Neural progenitor cell (in vitro differentiated cells): ENCODE measurements around the gene MAP3K13. TPM values are rescaled to one million over a fixed set of nuclear protein-coding genes. Genes with fewer than 3 reads are reported as not detected.

Experiments used
- DNase-seq: peaks from one replicate; pipeline ENCODE4 v3.0.0-alpha.2; 2016; ENCODE audit warnings: low spot score
- H2AFZ ChIP-seq: fragments of 200-600 bp; sonication (generic); replicated peaks from 2 replicates; pipeline ENCODE4 v1.6.1; 2016; ENCODE audit warnings: antibody characterized with exemption
- H3F3A ChIP-seq: fragments of 200-600 bp; sonication (generic); 2 replicates; pipeline ENCODE4 v1.6.1; 2016; ENCODE audit warnings: antibody characterized with exemption, low read depth
- H3K27ac ChIP-seq: fragments of 200-600 bp; sonication (generic); 2 replicates; pipeline ENCODE4 v1.5.1; 2016; ENCODE audit warnings: mild to moderate bottlenecking
- H3K27me3 ChIP-seq: fragments of 200-600 bp; sonication (generic); 2 replicates; pipeline ENCODE4 v1.6.1; 2016; ENCODE audit warnings: mild to moderate bottlenecking, moderate library complexity
- H3K36me3 ChIP-seq: fragments of 200-600 bp; sonication (generic); 2 replicates; pipeline ENCODE4 v1.5.1; 2016
- H3K4me1 ChIP-seq: fragments of 200-600 bp; sonication (generic); 2 replicates; pipeline ENCODE4 v1.6.1; 2016; ENCODE audit warnings: mixed run types
- H3K4me2 ChIP-seq: fragments of 200-600 bp; sonication (generic); 2 replicates; pipeline ENCODE4 v1.6.1; 2016
- H3K4me3 ChIP-seq: fragments of 200-600 bp; sonication (generic); 2 replicates; pipeline ENCODE4 v1.5.1; 2016
- H3K79me2 ChIP-seq: fragments of 200-600 bp; sonication (generic); 2 replicates; pipeline ENCODE4 v1.6.1; 2016; ENCODE audit warnings: low read depth
- H3K9ac ChIP-seq: fragments of 200-600 bp; sonication (generic); 2 replicates; pipeline ENCODE4 v1.6.1; 2016
- H3K9me3 ChIP-seq: fragments of 200-600 bp; sonication (generic); 2 replicates; pipeline ENCODE4 v1.5.1; 2016; ENCODE audit warnings: low read depth
- H4K20me1 ChIP-seq: fragments of 200-600 bp; sonication (generic); 2 replicates; pipeline ENCODE4 v1.6.1; 2016; ENCODE audit warnings: low read depth
- H3K27ac Mint-ChIP-seq: 3 replicates; pipeline ENCODE4 v1.8.0; 2021; ENCODE audit warnings: mixed read lengths
- H3K27me3 Mint-ChIP-seq: 2 replicates; pipeline ENCODE4 v1.8.0; 2022; ENCODE audit warnings: low read depth, mild to moderate bottlenecking, inconsistent platforms, moderate library complexity, mixed read lengths; ENCODE audit not compliant: insufficient read depth
- H3K36me3 Mint-ChIP-seq: 3 replicates; pipeline ENCODE4 v1.8.0; 2021; ENCODE audit warnings: mixed read lengths
- H3K4me1 Mint-ChIP-seq: 3 replicates; pipeline ENCODE4 v1.8.0; 2021; ENCODE audit warnings: mixed read lengths
- H3K4me3 Mint-ChIP-seq: 3 replicates; pipeline ENCODE4 v1.8.0; 2021; ENCODE audit warnings: mild to moderate bottlenecking, moderate library complexity, mixed read lengths
- H3K9me3 Mint-ChIP-seq: 3 replicates; pipeline ENCODE4 v1.8.0; 2020; ENCODE audit warnings: mixed read lengths
- CTCF ChIP-seq: fragments of 200-600 bp; sonication (generic); IDR thresholded peaks from 2 replicates; pipeline ENCODE4 v1.5.1; 2017; ENCODE audit warnings: antibody characterized with exemption, mild to moderate bottlenecking
- EZH2 ChIP-seq: fragments of 200-600 bp; sonication (generic); IDR thresholded peaks from 2 replicates; pipeline ENCODE4 v1.6.1; 2017; ENCODE audit warnings: antibody characterized with exemption, mild to moderate bottlenecking, moderate library complexity
- EZH2phosphoT487 ChIP-seq: fragments of 200-600 bp; sonication (generic); IDR thresholded peaks from 2 replicates; pipeline ENCODE4 v1.6.1; 2017; ENCODE audit warnings: antibody characterized with exemption
- total RNA-seq: library from RNA; depleted of rRNA; stranded (reverse); fragments of >200 nt; gene quantifications from 2 replicates; pipeline ENCODE4 v1.2.3, GENCODE V29; 2015; ENCODE audit warnings: low replicate concordance

MAP3K13 gene
- total RNA-seq, 1 donor from 2014 or later = 34.6 TPM

- Histone ChIP-seq H3K4me3 (no peak overlapping the region), H2AFZ (no peak overlapping the region), H3K9ac (no peak overlapping the region), H3K4me1 (no peaks in the 10 kb centered on the region), H3K4me2 (no peak overlapping the region), H3K27ac (no peak overlapping the region), H3F3A (no peaks in the 10 kb centered on the region), H4K20me1 (no peaks in the 10 kb centered on the region), H3K79me2 (no peaks in the 10 kb centered on the region), H3K36me3 (no peaks in the 10 kb centered on the region), H3K9me3 (no peaks in the 10 kb centered on the region), H3K27me3 (no peaks in the 10 kb centered on the region)
- no peak overlapping the region for H3K27ac Mint-ChIP-seq
- H3K4me3 Mint-ChIP-seq = no peak overlapping the region
- peaks cover under 1% of the 10 kb centered on the region for H3K27me3 Mint-ChIP-seq
- no peaks in the 10 kb centered on the region for H3K36me3 Mint-ChIP-seq
- no peak for DNase-seq
- TF ChIP-seq EZH2phosphoT487 (no peak), EZH2 (no peak), CTCF (no peak)
- no peaks in the 10 kb centered on the region for H3K4me1 Mint-ChIP-seq
- H3K9me3 Mint-ChIP-seq = no peaks in the 10 kb centered on the region
These were observed 42.0 kb upstream of the MAP3K13 start for GRCh38 chr3:185320949-185321348.

GRCh38 chr3:185322101-185322719 lies 40.7 kb upstream of the MAP3K13 start:
- TF ChIP-seq CTCF = no peak
- TF ChIP-seq EZH2 = no peak
- TF ChIP-seq EZH2phosphoT487 = no peak
- H3K9me3 Mint-ChIP-seq = no peaks in the 10 kb centered on the region

GRCh38 chr3:185325946-185326791 lies 36.8 kb upstream of the MAP3K13 start:
- no peak overlapping the region for H3K9ac ChIP-seq

More at GRCh38 chr3:185322101-185322719, 40.7 kb upstream of the MAP3K13 start:
- Histone ChIP-seq H4K20me1 (no peaks in the 10 kb centered on the region), H2AFZ (no peak overlapping the region), H3K27ac (no peak overlapping the region), H3K9me3 (no peaks in the 10 kb centered on the region), H3F3A (no peaks in the 10 kb centered on the region), H3K36me3 (no peaks in the 10 kb centered on the region), H3K27me3 (no peaks in the 10 kb centered on the region), H3K4me3 (no peak overlapping the region), H3K4me1 (no peaks in the 10 kb centered on the region), H3K4me2 (no peak overlapping the region), H3K9ac (no peak overlapping the region), H3K79me2 (no peaks in the 10 kb centered on the region)
- no peak overlapping the region for H3K27ac Mint-ChIP-seq
- no peaks in the 10 kb centered on the region for H3K36me3 Mint-ChIP-seq
- DNase-seq = no peak
- H3K4me3 Mint-ChIP-seq = no peak overlapping the region
- H3K4me1 Mint-ChIP-seq = no peaks in the 10 kb centered on the region
- H3K27me3 Mint-ChIP-seq = peaks cover 2% of the 10 kb centered on the region

More at GRCh38 chr3:185325946-185326791, 36.8 kb upstream of the MAP3K13 start:
- no peaks in the 10 kb centered on the region for H3K36me3 Mint-ChIP-seq
- no peak for DNase-seq
- no peak overlapping the region for H3K27ac Mint-ChIP-seq
- H3K27me3 Mint-ChIP-seq = peaks cover 2% of the 10 kb centered on the region
- no peak overlapping the region for H3K4me3 ChIP-seq
- H3K36me3 ChIP-seq = no peaks in the 10 kb centered on the region
- no peaks in the 10 kb centered on the region for H3K4me1 ChIP-seq
- TF ChIP-seq EZH2 (no peak), CTCF (no peak), EZH2phosphoT487 (no peak)
- H3K9me3 ChIP-seq = no peaks in the 10 kb centered on the region
- H3K9me3 Mint-ChIP-seq = no peaks in the 10 kb centered on the region
- no peaks in the 10 kb centered on the region for H3K4me1 Mint-ChIP-seq
- H4K20me1 ChIP-seq = no peaks in the 10 kb centered on the region
- no peaks in the 10 kb centered on the region for H3K79me2 ChIP-seq
- H2AFZ ChIP-seq = no peak overlapping the region
- no peaks in the 10 kb centered on the region for H3K27me3 ChIP-seq
- H3K27ac ChIP-seq = no peak overlapping the region
- no peak overlapping the region for H3K4me3 Mint-ChIP-seq
- H3K4me2 ChIP-seq = no peak overlapping the region
- H3F3A ChIP-seq = no peaks in the 10 kb centered on the region
